PC-9 (cell line): Measurements from ENCODE around the gene TFAM. TPM values are rescaled to one million over a fixed set of nuclear protein-coding genes. Genes with fewer than 3 reads are reported as not detected.

Experiments used
- BruUV-seq: library from RNA; stranded (reverse); fragments of 400-500 nt; replicated peaks from 2 replicates; lab custom pipeline; 2021; lab: Mats Ljungman, UMichigan
- CTCF ChIA-PET: fragments of 300-600 bp; sonication (Branson Sonifier 250); formaldehyde crosslinking; loops from one replicate; lab custom pipeline; 2022; ENCODE audit warnings: antibody characterized with exemption; lab: Charles Lee
- POLR2A ChIA-PET: fragments of 300-600 bp; sonication (Branson Sonifier 250); formaldehyde crosslinking; loops from one replicate; lab custom pipeline; 2022; ENCODE audit warnings: antibody characterized with exemption; ENCODE audit not compliant: unreplicated experiment; lab: Charles Lee
- DNase-seq, 2 experiments: peaks; one replicate each; pipeline versions ENCODE4 v3.0.0 to v3.0.0-alpha.2; 2015 to 2022; ENCODE audit warnings: mixed read lengths in 1 of 2
- H2AFZ ChIP-seq: fragments of 200-600 bp; sonication (generic); 2 replicates; pipeline ENCODE4 v1.8.1; 2017; ENCODE audit warnings: antibody characterized with exemption
- H3F3A ChIP-seq: fragments of 200-600 bp; sonication (generic); 2 replicates; pipeline ENCODE4 v1.8.1; 2017; ENCODE audit warnings: antibody characterized with exemption, mild to moderate bottlenecking, low read depth; ENCODE audit not compliant: insufficient read depth
- H3K27ac ChIP-seq: fragments of 200-600 bp; sonication (generic); 2 replicates; pipeline ENCODE4 v1.6.1; 2016; ENCODE audit warnings: mixed run types
- H3K27me3 ChIP-seq: fragments of 200-600 bp; sonication (generic); 2 replicates; pipeline ENCODE4 v1.6.1; 2016; ENCODE audit warnings: low read depth, mixed run types; ENCODE audit not compliant: insufficient read depth
- H3K36me3 ChIP-seq: fragments of 200-600 bp; sonication (generic); 2 replicates; pipeline ENCODE4 v1.6.1; 2016; ENCODE audit warnings: low read depth, mixed run types
- H3K4me1 ChIP-seq: fragments of 200-600 bp; sonication (generic); replicated peaks from 2 replicates; pipeline ENCODE4 v1.6.1; 2016; ENCODE audit warnings: mixed run types; ENCODE audit not compliant: insufficient read depth
- H3K4me2 ChIP-seq: fragments of 200-600 bp; sonication (generic); 2 replicates; pipeline ENCODE4 v1.6.1; 2017; ENCODE audit warnings: mixed run types
- H3K4me3 ChIP-seq: fragments of 200-600 bp; sonication (generic); 2 replicates; pipeline ENCODE4 v1.6.1; 2016; ENCODE audit warnings: mixed run types
- H3K79me2 ChIP-seq: fragments of 200-600 bp; sonication (generic); 2 replicates; pipeline ENCODE4 v1.6.1; 2017; ENCODE audit warnings: low read depth, mixed run types
- H3K9me2 ChIP-seq: fragments of 200-600 bp; sonication (generic); 2 replicates; pipeline ENCODE4 v1.8.1; 2017; ENCODE audit warnings: mild to moderate bottlenecking; ENCODE audit not compliant: insufficient read depth
- H3K9me3 ChIP-seq: fragments of 200-600 bp; sonication (generic); 2 replicates; pipeline ENCODE4 v1.8.1; 2016; ENCODE audit warnings: low read depth; ENCODE audit not compliant: insufficient read depth
- H4K20me1 ChIP-seq: fragments of 200-600 bp; sonication (generic); 2 replicates; pipeline ENCODE4 v1.8.1; 2017; ENCODE audit not compliant: insufficient read depth
- EZH2 ChIP-seq: fragments of 200-600 bp; sonication (generic); IDR thresholded peaks from 2 replicates; pipeline ENCODE4 v1.8.0; 2017; ENCODE audit warnings: antibody characterized with exemption, low read depth
- intact Hi-C: fragments of 100-400 bp; cut with micrococcal nuclease; formaldehyde crosslinking; loops from one replicate; pipeline ENCODE4 v1.10.0; 2022; ENCODE audit not compliant: unreplicated experiment
- total RNA-seq: library from RNA; stranded (reverse); gene quantifications from 2 replicates; pipeline ENCODE4 v1.2.3, GENCODE V29; 2021
- TF ChIP-seq, protein P1 (sequence below): fragments of 200-600 bp; sonication (generic); conservative IDR thresholded peaks from 2 replicates; pipeline ENCODE4 v1.6.1; 2017; ENCODE audit warnings: mixed run types, antibody characterized with exemption, mild to moderate bottlenecking, moderate library complexity

TFAM gene
- total RNA-seq, 1 experiment from 2014 or later, result 80.6 TPM

DNA sequence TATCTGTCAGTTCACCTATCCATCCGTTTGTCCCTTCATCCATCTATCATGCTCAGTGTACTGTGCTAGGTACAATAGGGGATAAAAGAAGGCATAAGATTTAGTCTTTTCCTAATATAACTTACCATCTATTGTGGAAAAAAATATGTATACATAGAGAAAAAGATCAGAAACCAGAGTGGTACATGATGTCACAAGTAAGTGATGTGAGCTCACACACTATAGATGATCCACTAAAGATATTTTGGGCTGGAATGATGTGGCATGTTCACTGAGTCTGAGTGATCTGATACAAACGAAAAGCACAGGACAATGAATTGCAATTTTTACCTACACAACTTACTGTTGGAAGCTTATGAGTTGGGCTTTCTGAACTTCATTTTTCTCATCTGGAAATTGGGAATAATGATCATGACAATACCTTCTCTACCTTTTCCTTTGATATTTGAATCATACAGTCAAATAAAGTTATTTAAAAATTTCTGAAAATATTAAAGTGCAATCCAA is 2.7 kb upstream of the TFAM start:
- no peaks in the 10 kb centered on the region; the same call in 1 of the 2 replicates for H3K36me3 ChIP-seq
- peaks cover 23% of the 10 kb centered on the region for H3K4me1 ChIP-seq
- no peak for DNase-seq
- no peaks in the 10 kb centered on the region for H3K9me3 ChIP-seq
- no peaks in the 10 kb centered on the region for H3K9me2 ChIP-seq
- peaks cover 26% of the 10 kb centered on the region for H3K79me2 ChIP-seq
- TF ChIP-seq, protein P1, sequence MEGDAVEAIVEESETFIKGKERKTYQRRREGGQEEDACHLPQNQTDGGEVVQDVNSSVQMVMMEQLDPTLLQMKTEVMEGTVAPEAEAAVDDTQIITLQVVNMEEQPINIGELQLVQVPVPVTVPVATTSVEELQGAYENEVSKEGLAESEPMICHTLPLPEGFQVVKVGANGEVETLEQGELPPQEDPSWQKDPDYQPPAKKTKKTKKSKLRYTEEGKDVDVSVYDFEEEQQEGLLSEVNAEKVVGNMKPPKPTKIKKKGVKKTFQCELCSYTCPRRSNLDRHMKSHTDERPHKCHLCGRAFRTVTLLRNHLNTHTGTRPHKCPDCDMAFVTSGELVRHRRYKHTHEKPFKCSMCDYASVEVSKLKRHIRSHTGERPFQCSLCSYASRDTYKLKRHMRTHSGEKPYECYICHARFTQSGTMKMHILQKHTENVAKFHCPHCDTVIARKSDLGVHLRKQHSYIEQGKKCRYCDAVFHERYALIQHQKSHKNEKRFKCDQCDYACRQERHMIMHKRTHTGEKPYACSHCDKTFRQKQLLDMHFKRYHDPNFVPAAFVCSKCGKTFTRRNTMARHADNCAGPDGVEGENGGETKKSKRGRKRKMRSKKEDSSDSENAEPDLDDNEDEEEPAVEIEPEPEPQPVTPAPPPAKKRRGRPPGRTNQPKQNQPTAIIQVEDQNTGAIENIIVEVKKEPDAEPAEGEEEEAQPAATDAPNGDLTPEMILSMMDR, result no peak
- TF ChIP-seq EZH2, result no peak
- H3K27ac ChIP-seq, result no peak overlapping the region
- peaks cover 11% of the 10 kb centered on the region for H3F3A ChIP-seq
- 0 out of 2 replicates have a peak, but pooled peaks cover 6% of the 10 kb centered on the region for H4K20me1 ChIP-seq
- no peak overlapping the region for H3K4me2 ChIP-seq
- no peak overlapping the region for H2AFZ ChIP-seq
- BruUV-seq, result no TSS peak
- POLR2A ChIA-PET, result no interaction called here
- CTCF ChIA-PET, result no interaction called here
- no peak overlapping the region for H3K4me3 ChIP-seq
- H3K27me3 ChIP-seq, result no peaks in the 10 kb centered on the region
- intact Hi-C loops, result no loop called here

DNA sequence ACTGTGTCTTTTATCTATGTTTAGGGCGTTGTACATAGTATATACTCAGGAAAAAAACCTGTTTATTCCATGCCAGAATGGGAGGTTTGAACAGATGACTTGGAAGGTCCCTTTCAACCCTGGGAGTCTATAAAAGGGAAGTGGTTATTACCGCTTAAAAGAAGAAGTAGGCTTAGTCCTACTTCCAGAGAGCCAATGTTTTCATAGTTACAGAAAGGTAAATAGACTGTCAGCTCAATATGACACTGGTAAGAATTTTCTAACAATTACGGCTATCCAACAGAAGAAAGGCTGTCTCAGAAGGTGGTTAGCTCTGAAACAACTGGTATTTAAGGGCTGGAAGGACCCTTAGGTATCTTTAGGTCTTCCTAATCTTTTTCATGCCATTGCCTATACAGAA is 1.1 kb upstream of the TFAM start:
- no TSS peak for BruUV-seq
- Histone ChIP-seq H3K4me3 (peak overlapping the region; percentile 65; the same call in 1 of the 2 replicates), H2AFZ (peak overlapping the region; percentile 88), H3K4me1 (peaks cover 23% of the 10 kb centered on the region), H3K9me2 (no peaks in the 10 kb centered on the region), H3K27me3 (no peaks in the 10 kb centered on the region), H3F3A (peaks cover 11% of the 10 kb centered on the region), H3K27ac (no peak overlapping the region), H4K20me1 (0 out of 2 replicates have a peak, but pooled peaks cover 6% of the 10 kb centered on the region), H3K4me2 (peak overlapping the region; percentile 86), H3K79me2 (peaks cover 41% of the 10 kb centered on the region), H3K9me3 (no peaks in the 10 kb centered on the region), H3K36me3 (peaks cover 13% of the 10 kb centered on the region)
- no peak for DNase-seq
- intact Hi-C loops, result no loop called here
- ChIA-PET POLR2A (no interaction called here), CTCF (no interaction called here)
- TF ChIP-seq, protein P1, result no peak
- no peak for TF ChIP-seq EZH2

DNA sequence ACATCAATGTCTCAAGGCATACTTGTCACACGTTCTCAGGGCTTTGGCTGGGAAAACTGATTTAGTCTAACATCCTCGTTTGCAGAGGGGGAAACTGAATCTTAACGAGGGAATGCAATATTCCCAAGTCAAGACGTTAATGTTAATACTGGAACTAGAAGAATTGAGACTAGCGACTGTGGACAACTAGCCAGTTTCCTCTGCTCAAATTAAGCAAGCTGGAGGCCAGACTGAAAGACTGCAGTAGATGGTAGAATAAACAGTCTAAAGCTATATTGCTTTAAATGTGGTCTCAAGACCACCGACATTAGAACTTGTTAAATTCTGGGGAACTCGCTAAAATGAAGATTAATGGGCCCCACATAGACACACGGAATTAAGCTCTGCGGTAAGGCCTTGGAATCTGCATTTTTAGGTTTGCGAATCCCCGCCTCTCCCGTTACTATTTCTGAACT is 639 bp upstream of the TFAM start:
- BruUV-seq, result TSS peak; percentile 92
- CTCF ChIA-PET, result no interaction called here
- no peak for DNase-seq

More for the DNA sequence above, 639 bp upstream of the TFAM start:
- H3K27ac ChIP-seq, result no peak overlapping the region
- H3K27me3 ChIP-seq, result no peaks in the 10 kb centered on the region
- peak overlapping the region; percentile 88 for H2AFZ ChIP-seq
- POLR2A ChIA-PET, result interaction anchor here (0.7 kb wide), 1 partner anchor 67 kb away, joined by 3 read pairs; no protein-coding TSS in a partner anchor
- no peaks in the 10 kb centered on the region for H3K9me2 ChIP-seq
- H3K9me3 ChIP-seq, result no peaks in the 10 kb centered on the region
- TF ChIP-seq, protein P1, result no peak
- TF ChIP-seq EZH2, result no peak
- H3F3A ChIP-seq, result peaks cover 11% of the 10 kb centered on the region
- H3K4me2 ChIP-seq, result peak overlapping the region; percentile 86
- intact Hi-C loops, result no loop called here
- peak overlapping the region; percentile 65 for H3K4me3 ChIP-seq
- H3K79me2 ChIP-seq, result peaks cover 46% of the 10 kb centered on the region
- peaks cover 23% of the 10 kb centered on the region for H3K4me1 ChIP-seq
- peaks cover 18% of the 10 kb centered on the region for H3K36me3 ChIP-seq
- 0 out of 2 replicates have a peak, but pooled peaks cover 6% of the 10 kb centered on the region for H4K20me1 ChIP-seq
